Skeletal muscle tissue (tissue), 5 donors: ENCODE measurements around the gene GLOD5. TPM values are rescaled to one million over a fixed set of nuclear protein-coding genes. Genes with fewer than 3 reads are reported as not detected.

Experiments used
- H3K27ac ChIP-seq: one replicate; pipeline ENCODE4 v1.7.0; 2013; ENCODE audit warnings: mild to moderate bottlenecking, low read depth, low read length, inconsistent platforms
- H3K27me3 ChIP-seq, 3 donors: one replicate each; pipeline ENCODE4 v1.7.0; 2013; ENCODE audit warnings: low read length in 3 of 3; ENCODE audit not compliant: control insufficient read depth in 3 of 3, insufficient read depth in 3 of 3
- H3K36me3 ChIP-seq, 3 donors: one replicate each; pipeline ENCODE4 v1.7.0; 2013; ENCODE audit warnings: low read length in 3 of 3; ENCODE audit not compliant: control insufficient read depth in 3 of 3, insufficient read depth in 3 of 3
- H3K4me1 ChIP-seq, 3 donors: one replicate each; pipeline ENCODE4 v1.7.0; 2013; ENCODE audit warnings: low read length in 3 of 3, mild to moderate bottlenecking in 3 of 3; ENCODE audit not compliant: control insufficient read depth in 3 of 3, insufficient read depth in 3 of 3
- H3K4me3 ChIP-seq, 3 donors: one replicate each; pipeline ENCODE4 v1.7.0; 2013; ENCODE audit warnings: low read length in 3 of 3
- H3K9ac ChIP-seq, 3 donors: one replicate each; pipeline ENCODE4 v1.7.0; 2013; ENCODE audit warnings: low read length in 3 of 3, mild to moderate bottlenecking in 3 of 3, moderate library complexity in 2 of 3, low read depth in 1 of 3
- H3K9me3 ChIP-seq, 3 donors: one replicate each; pipeline ENCODE4 v1.7.0; 2013; ENCODE audit warnings: low read length in 3 of 3; ENCODE audit not compliant: control insufficient read depth in 3 of 3
- small RNA-seq: library from RNA; depleted of rRNA; stranded (forward); fragments of <200 nt; gene quantifications from one replicate; pipeline ENCODE3, GENCODE V24; 2014
- total RNA-seq: library from RNA; depleted of rRNA; stranded (reverse); fragments of >200 nt; gene quantifications from one replicate; pipeline ENCODE4 v1.2.3, GENCODE V29; 2014
- donor health status: Osteomylitis.

GLOD5 gene
- total RNA-seq, 1 donor from 2014 or later: not detected

GRCh38 chrX:48823053-48823452 is 61.5 kb downstream of the GLOD5 start:
- no peak overlapping the region for H3K9ac ChIP-seq
- H3K36me3 ChIP-seq: peaks cover 35 to 36% (median 35%) of the 10 kb centered on the region in 3 donors
- H3K4me1 ChIP-seq: no peaks in the 10 kb centered on the region
- no peak overlapping the region for H3K27ac ChIP-seq
- no peak overlapping the region for H3K4me3 ChIP-seq
- no peaks in the 10 kb centered on the region for H3K27me3 ChIP-seq
- H3K9me3 ChIP-seq: no peaks in the 10 kb centered on the region

Small RNA genes within 50 kb of the gene (small RNA-seq; reads per million reads assigned to genes)
- gene RNU6-1056P: not detected
- gene RNU6-29P: not detected

Other genes starting within 250 kb of the GLOD5 start
- 21.4 TPM for gene EBP, start 239.9 kb upstream of the GLOD5 start, total RNA-seq
- 2.1 TPM for gene TBC1D25, start 222.0 kb upstream of the GLOD5 start, total RNA-seq
- gene RBM3, start 187.3 kb upstream of the GLOD5 start, total RNA-seq: 196 TPM
- gene WDR13, start 164.3 kb upstream of the GLOD5 start, total RNA-seq: 50.6 TPM
- gene WAS, start 77.9 kb upstream of the GLOD5 start, total RNA-seq: 1.0 TPM
- gene SUV39H1, start 65.0 kb upstream of the GLOD5 start, total RNA-seq: 2.6 TPM
- 1.6 TPM for gene GATA1, start 24.8 kb downstream of the GLOD5 start, total RNA-seq
- 79.3 TPM for gene HDAC6, start 40.3 kb downstream of the GLOD5 start, total RNA-seq
- gene ERAS, start 64.8 kb downstream of the GLOD5 start, total RNA-seq: not detected
- gene PCSK1N, start 73.9 kb downstream of the GLOD5 start, total RNA-seq: not detected
- 25.1 TPM for gene TIMM17B, start 136.0 kb downstream of the GLOD5 start, total RNA-seq
- 45.4 TPM for gene PQBP1, start 136.2 kb downstream of the GLOD5 start, total RNA-seq
- gene SLC35A2, start 149.9 kb downstream of the GLOD5 start, total RNA-seq: 6.3 TPM
- gene PIM2, start 157.3 kb downstream of the GLOD5 start, total RNA-seq: 3.1 TPM
- gene OTUD5, start 195.9 kb downstream of the GLOD5 start, total RNA-seq: 16.2 TPM
- 0.52 TPM for gene KCND1, start 210.1 kb downstream of the GLOD5 start, total RNA-seq
- 10.4 TPM for gene GRIPAP1, start 240.5 kb downstream of the GLOD5 start, total RNA-seq